Hepatocyte (in vitro differentiated cells): ENCODE measurements around the gene GLS. TPM values are rescaled to one million over a fixed set of nuclear protein-coding genes. Genes with fewer than 3 reads are reported as not detected.
A peak's percentile ranks its signal among the peaks of the same experiment; 100 is the strongest.

Experiments
- DNase-seq: peaks from one replicate; pipeline ENCODE4 v3.0.0-alpha.2; 2016; ENCODE audit warnings: low spot score
- H2AFZ ChIP-seq: fragments of 200-600 bp; sonication (generic); 2 replicates; pipeline ENCODE4 v1.6.0; 2016; ENCODE audit warnings: antibody characterized with exemption, mild to moderate bottlenecking
- H3K27ac ChIP-seq: fragments of 200-600 bp; sonication (generic); 2 replicates; pipeline ENCODE4 v1.5.1; 2016; ENCODE audit warnings: mild to moderate bottlenecking
- H3K27me3 ChIP-seq: fragments of 200-600 bp; sonication (generic); 2 replicates; pipeline ENCODE4 v1.6.1; 2016
- H3K36me3 ChIP-seq: fragments of 200-600 bp; sonication (generic); replicated peaks from 2 replicates; pipeline ENCODE4 v1.5.1; 2016; ENCODE audit warnings: low read depth; ENCODE audit not compliant: insufficient read depth
- H3K4me1 ChIP-seq: fragments of 200-600 bp; sonication (generic); 2 replicates; pipeline ENCODE4 v1.5.1; 2016; ENCODE audit warnings: mild to moderate bottlenecking, moderate library complexity; ENCODE audit not compliant: insufficient read depth
- H3K4me2 ChIP-seq: fragments of 200-600 bp; sonication (generic); 2 replicates; pipeline ENCODE4 v1.6.0; 2016
- H3K4me3 ChIP-seq: fragments of 200-600 bp; sonication (generic); 2 replicates; pipeline ENCODE4 v1.5.1; 2016; ENCODE audit warnings: mild to moderate bottlenecking
- H3K79me2 ChIP-seq: fragments of 200-600 bp; sonication (generic); 2 replicates; pipeline ENCODE4 v1.6.0; 2017; ENCODE audit warnings: mild to moderate bottlenecking
- H3K9me2 ChIP-seq: fragments of 200-600 bp; sonication (generic); replicated peaks from 2 replicates; pipeline ENCODE4 v1.6.0; 2017; ENCODE audit warnings: mild to moderate bottlenecking; ENCODE audit not compliant: insufficient read depth
- H3K9me3 ChIP-seq: fragments of 200-600 bp; sonication (generic); 2 replicates; pipeline ENCODE4 v1.5.1; 2016; ENCODE audit warnings: low read depth, mild to moderate bottlenecking
- H4K20me1 ChIP-seq: fragments of 200-600 bp; sonication (generic); 2 replicates; pipeline ENCODE4 v1.6.0; 2016; ENCODE audit warnings: mild to moderate bottlenecking; ENCODE audit not compliant: insufficient read depth, poor library complexity, severe bottlenecking
- EZH2 ChIP-seq: fragments of 200-600 bp; sonication (generic); IDR thresholded peaks from 2 replicates; pipeline ENCODE4 v1.6.1; 2016; ENCODE audit warnings: antibody characterized with exemption, mild to moderate bottlenecking, borderline replicate concordance
- EZH2phosphoT487 ChIP-seq: fragments of 200-600 bp; sonication (generic); IDR thresholded peaks from one replicate; pipeline ENCODE4 v1.6.1; 2018; ENCODE audit warnings: antibody characterized with exemption, mild to moderate bottlenecking, low read depth, moderate library complexity; ENCODE audit not compliant: unreplicated experiment, severe bottlenecking
- WGBS: methylation state at CpG from one replicate; pipeline ENCODE4 v1.1.6; 2016; ENCODE audit warnings: low lambda C conversion rate; ENCODE audit errors: missing lambda C conversion rate; 5-methylcytosine and 5-hydroxymethylcytosine counted together
- polyA plus RNA-seq: library from polyadenylated mRNA; unstranded; fragments of >200 nt; fragmentation: Nextera tagmentation; extraction: Ambion mirVana; gene quantifications from 2 replicates; pipeline ENCODE4 v1.2.1, GENCODE V29; 2016
- total RNA-seq: library from RNA; depleted of rRNA; stranded (reverse); fragments of >200 nt; gene quantifications from 2 replicates; pipeline ENCODE4 v1.2.3, GENCODE V29; 2014
- TF ChIP-seq, protein P1 (sequence below): fragments of 200-600 bp; sonication (generic); IDR thresholded peaks from 2 replicates; pipeline ENCODE4 v1.5.1; 2016; ENCODE audit warnings: antibody characterized with exemption, mild to moderate bottlenecking; ENCODE audit not compliant: poor library complexity

GLS gene
- total and polyA plus RNA-seq, 2 experiments from 2014 or later, result 78.8 to 460 TPM

GRCh38 chr2:190913725-190914124 is 33.1 kb downstream of the GLS start:
- Histone ChIP-seq H3K9me3 (no peaks in the 10 kb centered on the region), H3K9me2 (no peaks in the 10 kb centered on the region), H3K4me2 (no peak overlapping the region), H4K20me1 (no peaks in the 10 kb centered on the region), H3K36me3 (no peaks in the 10 kb centered on the region), H3K27ac (no peak overlapping the region), H3K27me3 (no peaks in the 10 kb centered on the region), H2AFZ (no peak overlapping the region), H3K4me3 (no peak overlapping the region), H3K4me1 (peaks cover under 1% of the 10 kb centered on the region), H3K79me2 (peaks cover 5% of the 10 kb centered on the region)
- no peak for DNase-seq
- TF ChIP-seq EZH2phosphoT487, result no peak
- no peak for TF ChIP-seq EZH2
- TF ChIP-seq, protein P1, sequence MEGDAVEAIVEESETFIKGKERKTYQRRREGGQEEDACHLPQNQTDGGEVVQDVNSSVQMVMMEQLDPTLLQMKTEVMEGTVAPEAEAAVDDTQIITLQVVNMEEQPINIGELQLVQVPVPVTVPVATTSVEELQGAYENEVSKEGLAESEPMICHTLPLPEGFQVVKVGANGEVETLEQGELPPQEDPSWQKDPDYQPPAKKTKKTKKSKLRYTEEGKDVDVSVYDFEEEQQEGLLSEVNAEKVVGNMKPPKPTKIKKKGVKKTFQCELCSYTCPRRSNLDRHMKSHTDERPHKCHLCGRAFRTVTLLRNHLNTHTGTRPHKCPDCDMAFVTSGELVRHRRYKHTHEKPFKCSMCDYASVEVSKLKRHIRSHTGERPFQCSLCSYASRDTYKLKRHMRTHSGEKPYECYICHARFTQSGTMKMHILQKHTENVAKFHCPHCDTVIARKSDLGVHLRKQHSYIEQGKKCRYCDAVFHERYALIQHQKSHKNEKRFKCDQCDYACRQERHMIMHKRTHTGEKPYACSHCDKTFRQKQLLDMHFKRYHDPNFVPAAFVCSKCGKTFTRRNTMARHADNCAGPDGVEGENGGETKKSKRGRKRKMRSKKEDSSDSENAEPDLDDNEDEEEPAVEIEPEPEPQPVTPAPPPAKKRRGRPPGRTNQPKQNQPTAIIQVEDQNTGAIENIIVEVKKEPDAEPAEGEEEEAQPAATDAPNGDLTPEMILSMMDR, result no peak

GRCh38 chr2:190916829-190917228 is 36.2 kb downstream of the GLS start:
- Histone ChIP-seq H3K27ac (no peak overlapping the region), H3K27me3 (no peaks in the 10 kb centered on the region), H3K9me2 (no peaks in the 10 kb centered on the region), H4K20me1 (no peaks in the 10 kb centered on the region), H3K4me3 (no peak overlapping the region), H3K79me2 (peaks cover 5% of the 10 kb centered on the region), H3K9me3 (no peaks in the 10 kb centered on the region), H3K4me2 (no peak overlapping the region), H3K36me3 (no peaks in the 10 kb centered on the region), H3K4me1 (peaks cover 9% of the 10 kb centered on the region), H2AFZ (no peak overlapping the region)
- no peak for DNase-seq
- WGBS, result 99% methylated on average over 3 of the region's 3 CpGs
- TF ChIP-seq, protein P1, result no peak
- TF ChIP-seq EZH2 (no peak), EZH2phosphoT487 (no peak)

DNA sequence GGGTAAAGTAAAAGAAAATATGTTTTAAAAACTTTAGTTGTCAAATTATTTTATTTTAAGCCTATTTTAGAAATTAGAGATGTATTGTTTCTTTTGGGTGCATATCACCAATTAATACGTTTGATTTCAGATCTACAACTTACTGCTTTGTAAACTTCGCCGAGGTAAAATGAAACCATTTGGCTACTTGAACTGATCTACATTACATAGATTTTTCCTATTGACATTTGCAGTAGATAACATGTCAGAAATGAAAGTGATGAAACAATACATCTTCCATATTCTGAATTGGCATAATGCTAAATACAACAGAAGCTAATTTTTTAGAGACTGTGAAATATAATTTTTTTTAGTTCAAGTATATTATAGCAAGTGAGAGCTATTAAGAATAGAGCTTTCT is 39.5 kb downstream of the GLS start:
- Histone ChIP-seq H3K4me1 (peaks cover 9% of the 10 kb centered on the region), H3K9me3 (no peaks in the 10 kb centered on the region), H3K4me2 (no peak overlapping the region), H3K4me3 (no peak overlapping the region), H3K27me3 (no peaks in the 10 kb centered on the region), H3K36me3 (no peaks in the 10 kb centered on the region), H4K20me1 (no peaks in the 10 kb centered on the region), H3K27ac (no peak overlapping the region), H3K79me2 (peaks cover 5% of the 10 kb centered on the region), H3K9me2 (no peaks in the 10 kb centered on the region), H2AFZ (no peak overlapping the region)
- no peak for TF ChIP-seq EZH2
- TF ChIP-seq, protein P1, result no peak
- TF ChIP-seq EZH2phosphoT487, result no peak
- DNase-seq, result no peak
- 93% methylated on average over 3 of the region's 3 CpGs for WGBS

DNA sequence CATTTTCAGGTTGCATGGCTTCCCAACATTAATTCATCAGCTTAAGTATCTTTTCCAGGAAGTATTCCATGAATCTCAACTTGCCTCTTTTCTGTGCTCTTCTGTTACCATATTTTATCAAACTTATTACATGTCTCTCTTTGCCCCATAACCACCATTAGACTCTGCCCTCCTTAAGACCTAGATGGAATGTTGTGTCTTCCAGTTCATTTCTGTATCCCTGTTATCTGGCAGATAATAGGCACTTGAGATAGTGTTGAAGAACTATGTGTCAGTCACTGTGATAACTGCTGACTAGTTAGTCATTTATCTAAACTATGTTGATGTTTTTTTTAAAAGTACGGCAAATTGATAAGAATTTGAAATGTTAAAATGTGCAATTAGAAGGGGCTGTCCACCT is 41.8 kb downstream of the GLS start:
- peaks cover 20% of the 10 kb centered on the region for H3K4me1 ChIP-seq
- H4K20me1 ChIP-seq, result no peaks in the 10 kb centered on the region
- peaks cover 2% of the 10 kb centered on the region for H3K79me2 ChIP-seq
- H3K9me2 ChIP-seq, result no peaks in the 10 kb centered on the region
- DNase-seq, result no peak
- H3K4me3 ChIP-seq, result no peak overlapping the region
- no peaks in the 10 kb centered on the region for H3K9me3 ChIP-seq
- WGBS, result 32% methylated on average over 1 of the region's 1 CpG
- H3K36me3 ChIP-seq, result no peaks in the 10 kb centered on the region
- no peaks in the 10 kb centered on the region for H3K27me3 ChIP-seq
- peak overlapping the region; percentile 25 for H3K27ac ChIP-seq
- no peak overlapping the region for H3K4me2 ChIP-seq
- TF ChIP-seq EZH2 (no peak), EZH2phosphoT487 (no peak)
- TF ChIP-seq, protein P1, result no peak
- H2AFZ ChIP-seq, result no peak overlapping the region
